Breast epithelium (tissue), 3 donors: ENCODE results near the gene SH2D6.

Experiments used
- CTCF ChIP-seq, 3 donors: fragments of 450-650 bp; IDR thresholded peaks; one replicate each; pipeline ENCODE4 v1.5.1; 2016 to 2017; ENCODE audit warnings: antibody characterized with exemption in 3 of 3, mild to moderate bottlenecking in 3 of 3, moderate library complexity in 3 of 3
- POLR2AphosphoS5 ChIP-seq, 3 donors: sonication (generic); formaldehyde crosslinking; IDR thresholded peaks; one replicate each; pipeline ENCODE4 v1.6.1; 2017; ENCODE audit warnings: antibody characterized with exemption in 3 of 3

- no peak for TF ChIP-seq POLR2AphosphoS5 (IDR thresholded peaks at IDR 0.05)
- TF ChIP-seq CTCF (IDR thresholded peaks at IDR 0.05): no peak
Measured at GRCh38 chr2:85396531-85397470, 21.7 kb upstream of the SH2D6 start.
